Motor neuron (in vitro differentiated cells): ENCODE data around the gene QPCTL. TPM values are rescaled to one million over a fixed set of nuclear protein-coding genes. Genes with fewer than 3 reads are reported as not detected.
A peak's percentile ranks its signal among the peaks of the same experiment; 100 is the strongest.

Source experiments
- ATAC-seq, 8 experiments: fragments of 200-7000 bp; cut with Tn5 transposase; replicated peaks in 6 of 8; 2 replicates each; pipeline ENCODE4 v1.8.0; 2021; ENCODE audit warnings: mild to moderate bottlenecking in 8 of 8, moderate library complexity in 8 of 8
- H3K27ac ChIP-seq, 2 donors: fragments of 250-450 bp; sonication (Bioruptor Pico); 2 replicates each; pipeline ENCODE4 v1.9.0; 2021; ENCODE audit warnings: antibody characterized with exemption in 2 of 2, mild to moderate bottlenecking in 2 of 2, moderate library complexity in 1 of 2
- H3K4me1 ChIP-seq, 2 donors: fragments of 250-450 bp; sonication (Bioruptor Pico); replicated peaks in 1 of 2; 2 replicates each; pipeline ENCODE4 v1.6.1; 2021; ENCODE audit warnings: antibody characterized with exemption in 2 of 2, mild to moderate bottlenecking in 2 of 2, moderate library complexity in 1 of 2
- H3K4me3 ChIP-seq, 5 donors: fragments of 250-450 bp; sonication (Bioruptor Pico); 2 replicates each; pipeline ENCODE4 v1.9.0; 2021; ENCODE audit warnings: antibody characterized with exemption in 5 of 5, mild to moderate bottlenecking in 5 of 5, moderate library complexity in 4 of 5
- WGBS, 10 experiments: fragments of 450-650 bp; shearing (Covaris generic); methylation state at CpG; one replicate each; pipeline ENCODE4 v1.0.0; 2022; 5-methylcytosine and 5-hydroxymethylcytosine counted together
- in situ Hi-C, 9 experiments: fragments of 400-800 bp; cut with MboI; loops; one replicate each; pipeline ENCODE4 v1.15.0; 2021; ENCODE audit warnings: low sequenced_read_pairs in 9 of 9, low pct_unique_long_range_greater_than_20kb in 2 of 9; ENCODE audit not compliant: unreplicated experiment in 9 of 9
- total RNA-seq, 8 experiments: library from RNA; unstranded; fragments of 300-600 nt; gene quantifications; 2 replicates each; pipeline versions ENCODE4 v1.2.3 to v1.2.4, GENCODE V29; 2022

The QPCTL gene
- 10 to 100 TPM in 1 of 8 experiments, 1 to 10 TPM in 7; 3.7 to 18.1 (median 6.4) TPM for total RNA-seq

DNA sequence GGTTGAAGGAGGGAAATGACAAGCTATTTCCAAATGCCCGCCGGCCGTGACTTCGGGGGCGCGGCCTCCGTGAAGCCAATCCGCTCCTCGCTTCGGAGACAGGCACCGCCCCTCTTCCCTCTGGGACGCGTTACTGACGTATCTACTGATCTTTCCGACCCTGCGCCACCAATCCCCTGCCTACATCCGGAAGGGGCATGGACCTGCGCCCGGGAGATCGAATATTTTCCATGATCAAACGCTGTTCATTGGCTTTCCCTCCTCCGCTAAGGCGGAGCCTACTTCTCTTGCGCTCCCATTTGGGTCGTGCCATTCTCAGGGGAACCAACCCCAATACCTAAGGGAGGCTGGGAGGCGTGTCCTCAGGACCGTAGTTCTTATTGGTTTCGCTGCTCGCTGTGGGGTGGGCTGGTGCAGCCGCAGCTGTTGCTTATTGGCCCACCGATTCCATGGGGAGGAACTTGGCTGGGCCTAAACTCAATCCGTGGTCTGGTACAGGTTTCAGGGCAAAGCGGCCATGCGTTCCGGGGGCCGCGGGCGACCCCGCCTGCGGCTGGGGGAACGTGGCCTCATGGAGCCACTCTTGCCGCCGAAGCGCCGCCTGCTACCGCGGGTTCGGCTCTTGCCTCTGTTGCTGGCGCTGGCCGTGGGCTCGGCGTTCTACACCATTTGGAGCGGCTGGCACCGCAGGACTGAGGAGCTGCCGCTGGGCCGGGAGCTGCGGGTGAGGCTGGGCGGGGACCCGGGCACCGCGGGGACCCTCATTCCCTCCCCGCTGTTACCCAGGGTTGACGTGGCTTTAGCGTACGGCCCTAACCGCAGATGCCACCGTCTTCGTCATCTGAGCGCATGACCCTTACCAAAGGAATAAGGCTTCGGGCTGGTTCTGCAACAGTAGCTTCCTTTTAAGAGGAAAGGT is at the start of gene QPCTL:
Gene QPCTL (plus strand): TSS at position 480 of the 919 bp plus-strand sequence. CDS start 38 bp downstream, at position 518.
- Histone ChIP-seq H3K4me1 (peaks cover 7 to 10% of the 10 kb centered on the region in 2 donors), H3K4me3 (peak within 1 kb of the TSS; percentile 48 to 74 (median 62)), H3K27ac (peak within 1 kb of the TSS; percentile 78 to 87)
- 0 to 2% (median 0%) methylated on average over 1 to 27 of the region's 70 CpGs; no CpG with 5 or more reads in 1 of the 10 experiments for WGBS, 10 experiments
- peak; percentile 84 to 92 (median 90) for ATAC-seq
- in situ Hi-C loops, result loop anchor here in 1 of 9 experiments (25.0 kb wide), 1 partner anchor 180 kb away; the partner anchor contains the start of gene VASP

GRCh38 chr19:45643024-45643926 is 49.2 kb upstream of the QPCTL start:
- H3K27ac ChIP-seq, result no peak overlapping the region
- 0 to 22% (median 10%) methylated on average over 2 to 7 of the region's 39 CpGs; no CpG with 5 or more reads in 1 of the 10 experiments for WGBS, 10 experiments
- in situ Hi-C loops, result no loop called here
- peaks cover 22 to 34% of the 10 kb centered on the region in 2 donors for H3K4me1 ChIP-seq
- peak overlapping the region; percentile 21 to 41 (median 30) for H3K4me3 ChIP-seq
- peak in 7 of 8 experiments; percentile 8 to 60 (median 51) for ATAC-seq

DNA sequence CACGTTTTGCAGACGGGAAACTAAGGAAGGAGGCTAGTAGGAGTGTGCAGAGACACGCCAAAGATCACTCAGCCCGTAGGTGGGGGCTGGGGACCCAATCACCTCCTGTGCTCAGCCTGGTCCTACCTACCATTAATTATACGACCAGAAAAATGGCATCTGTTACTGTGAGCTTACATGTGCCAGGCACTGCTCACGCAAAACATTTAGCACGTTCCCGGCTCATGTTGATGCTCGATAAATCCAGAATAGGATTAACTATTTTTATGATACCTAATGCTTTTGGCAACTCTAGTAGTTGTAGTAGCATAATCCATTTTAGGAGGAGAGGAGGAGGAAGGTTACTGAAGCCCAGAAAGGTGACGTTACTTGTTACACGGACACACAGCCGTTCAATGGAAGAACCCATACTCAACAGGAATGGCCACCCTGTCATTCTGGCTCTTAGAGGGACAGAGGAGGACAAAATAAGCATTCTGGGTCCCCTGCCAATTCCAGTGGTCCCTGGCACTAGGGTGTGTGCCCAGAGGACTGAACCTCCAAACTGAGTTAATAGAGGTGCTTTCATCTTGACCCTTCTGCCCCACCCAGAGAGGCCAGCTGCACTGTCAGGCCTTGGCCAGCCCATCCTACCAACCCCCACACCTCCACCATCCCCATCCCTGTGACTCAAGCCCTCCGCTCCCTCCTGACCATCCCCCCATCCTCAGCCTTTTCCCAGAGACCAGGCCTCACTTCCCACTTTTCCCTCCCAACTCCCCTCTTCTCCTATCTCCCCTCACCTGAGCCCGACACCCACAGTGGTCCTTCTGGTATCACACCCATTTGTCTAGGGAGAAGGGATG is 48.3 kb upstream of the QPCTL start:
- Histone ChIP-seq H3K4me1 (peaks cover 22 to 28% of the 10 kb centered on the region in 2 donors), H3K27ac (peak overlapping the region in 1 of 2 donors; percentile 49), H3K4me3 (peak overlapping the region; percentile 33 to 72 (median 48))
- no peak for ATAC-seq
- in situ Hi-C loops, result no loop called here
- WGBS, 10 experiments, result 20 to 100% (median 53%) methylated on average over 1 to 9 of the region's 14 CpGs; no CpG with 5 or more reads in 3 of the 10 experiments

GRCh38 chr19:45645068-45645630 is 47.3 kb upstream of the QPCTL start:
- H3K27ac ChIP-seq, result peak overlapping the region; percentile 49 to 60
- in situ Hi-C loops, result no loop called here
- H3K4me1 ChIP-seq, result peaks cover 22 to 28% of the 10 kb centered on the region in 2 donors
- peak overlapping the region; percentile 33 to 72 (median 48) for H3K4me3 ChIP-seq
- ATAC-seq, result peak in 6 of 8 experiments; percentile 0 to 70 (median 51)
- no CpG with 5 or more reads among the region's 35 CpGs for WGBS, 10 experiments

DNA sequence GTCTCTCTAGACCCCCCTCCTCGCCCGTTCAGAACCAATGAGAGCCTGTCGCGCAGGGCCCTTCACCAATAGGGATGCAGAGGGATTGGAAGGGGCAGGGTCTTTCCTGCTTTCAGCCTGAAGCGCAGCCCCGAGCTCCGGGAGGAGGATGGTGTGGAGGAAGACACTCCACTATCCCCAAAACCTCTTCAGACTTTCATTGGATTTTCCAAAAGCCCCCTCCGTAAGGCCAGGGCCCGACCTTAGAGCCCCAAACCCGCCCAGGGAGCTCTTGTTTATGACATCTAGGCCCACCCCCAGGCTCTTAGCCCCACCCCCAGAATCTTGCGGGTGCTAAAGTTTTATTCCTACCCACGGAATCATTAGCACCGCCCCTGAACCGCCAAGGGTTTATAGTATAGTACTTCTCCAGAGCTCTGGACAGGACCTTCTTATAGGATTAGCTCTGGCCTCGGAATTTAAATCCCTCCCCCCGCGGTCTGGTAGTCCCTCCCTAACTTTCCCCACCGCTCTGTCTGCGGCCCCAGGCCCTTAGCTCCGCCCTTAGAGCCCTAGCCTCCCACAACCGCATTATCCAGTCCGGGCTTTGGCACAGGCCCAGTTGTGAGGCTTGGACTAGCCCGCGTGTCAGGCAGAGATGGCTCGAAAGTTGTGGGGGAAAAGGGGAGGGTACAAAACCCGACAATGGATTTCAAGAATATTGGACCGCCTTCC is 46.7 kb upstream of the QPCTL start:
- Histone ChIP-seq H3K4me1 (peaks cover 22 to 28% of the 10 kb centered on the region in 2 donors), H3K27ac (no peak overlapping the region), H3K4me3 (peak overlapping the region; percentile 33 to 72 (median 48))
- in situ Hi-C loops, result no loop called here
- WGBS, 10 experiments, result 0 to 27% (median 5%) methylated on average over 2 to 10 of the region's 27 CpGs; no CpG with 5 or more reads in 5 of the 10 experiments
- peak; percentile 26 to 89 (median 78) for ATAC-seq

DNA sequence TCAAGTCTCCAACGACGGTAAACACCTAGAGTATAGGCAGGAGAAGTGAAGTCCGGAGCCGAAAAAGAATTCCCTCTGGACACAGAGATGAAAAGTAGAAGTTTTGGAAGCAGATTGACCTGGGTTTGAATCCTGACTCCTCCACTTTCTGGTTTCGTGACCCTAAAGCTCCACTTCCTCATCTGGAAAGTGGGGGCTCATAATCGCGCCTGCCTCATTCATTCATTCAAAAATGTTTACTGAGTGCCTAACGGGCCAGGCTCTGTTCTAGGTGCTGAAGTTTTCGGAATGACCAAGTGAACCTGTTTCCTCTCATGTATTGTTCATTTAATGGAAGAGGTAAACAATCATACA is 46.1 kb upstream of the QPCTL start:
- WGBS, 10 experiments, result 20 to 49% (median 25%) methylated on average over 1 to 8 of the region's 9 CpGs; no CpG with 5 or more reads in 1 of the 10 experiments
- Histone ChIP-seq H3K4me1 (peaks cover 22 to 23% of the 10 kb centered on the region in 2 donors), H3K4me3 (peak overlapping the region in 4 of 5 donors; percentile 33 to 72 (median 48)), H3K27ac (no peak overlapping the region)
- in situ Hi-C loops, result no loop called here
- ATAC-seq, result no peak

- no peak overlapping the region for H3K4me3 ChIP-seq
- in situ Hi-C loops, result no loop called here
- no peak for ATAC-seq
- WGBS, 10 experiments, result 59 to 95% (median 72%) methylated on average over 1 to 3 of the region's 3 CpGs; no CpG with 5 or more reads in 2 of the 10 experiments
- H3K4me1 ChIP-seq, result peaks cover 5 to 15% of the 10 kb centered on the region in 2 donors
- H3K27ac ChIP-seq, result no peak overlapping the region
Measured at GRCh38 chr19:45650722-45651121, 41.7 kb upstream of the QPCTL start.

GRCh38 chr19:45653634-45654033 is 38.8 kb upstream of the QPCTL start:
- H3K4me3 ChIP-seq, result no peak overlapping the region
- H3K27ac ChIP-seq, result peak overlapping the region in 1 of 2 donors; percentile 25
- ATAC-seq, result peak in 6 of 8 experiments; percentile 24 to 96 (median 92)
- peaks cover 5 to 19% of the 10 kb centered on the region in 2 donors for H3K4me1 ChIP-seq
- 0 to 5% (median 0%) methylated on average over 1 to 4 of the region's 5 CpGs; no CpG with 5 or more reads in 6 of the 10 experiments for WGBS, 10 experiments
- in situ Hi-C loops, result no loop called here

DNA sequence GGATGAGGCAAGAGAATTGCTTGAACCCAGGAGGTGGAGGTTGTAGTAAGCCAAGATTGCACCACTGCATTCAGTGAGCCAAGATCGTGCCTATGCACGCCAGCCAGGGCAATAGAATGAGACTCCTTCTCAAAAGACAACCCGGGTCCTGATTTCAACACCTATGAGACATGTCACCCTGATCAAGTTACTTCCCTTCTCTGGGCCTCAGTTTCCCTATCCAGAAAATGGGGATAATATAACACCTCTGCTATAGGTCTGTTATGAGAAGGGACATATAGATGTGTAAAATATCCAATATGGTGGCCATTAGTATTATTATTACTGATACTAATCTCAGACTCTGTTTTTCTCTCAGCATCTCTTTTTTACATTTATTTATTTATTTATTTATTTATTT is 37.4 kb upstream of the QPCTL start:
- in situ Hi-C loops, result no loop called here
- ATAC-seq, result no peak
- Histone ChIP-seq H3K4me1 (peaks cover 5 to 19% of the 10 kb centered on the region in 2 donors), H3K4me3 (no peak overlapping the region), H3K27ac (no peak overlapping the region)
- 67 to 100% (median 93%) methylated on average over 1 to 3 of the region's 3 CpGs; no CpG with 5 or more reads in 5 of the 10 experiments for WGBS, 10 experiments

- WGBS, 10 experiments, result 4 to 86% (median 47%) methylated on average over 1 to 4 of the region's 14 CpGs; no CpG with 5 or more reads in 2 of the 10 experiments
- peak in 6 of 8 experiments; percentile 60 to 90 (median 70) for ATAC-seq
- in situ Hi-C loops, result no loop called here
Measured at GRCh38 chr19:45657520-45658167, 34.8 kb upstream of the QPCTL start.

More at GRCh38 chr19:45657520-45658167, 34.8 kb upstream of the QPCTL start:
- Histone ChIP-seq H3K27ac (peak overlapping the region in 1 of 2 donors; percentile 52), H3K4me3 (no peak overlapping the region), H3K4me1 (peaks cover 5 to 19% of the 10 kb centered on the region in 2 donors)
